HS-27A (cell line): ENCODE data around the gene RNF10.
"Not testable (repeated sequence)": the region's sequence is repeated elsewhere in the genome, so short reads cannot be mapped to it uniquely, and the experiment has no call there.

Source experiments
- DNase-seq: peaks from one replicate; pipeline ENCODE4 v3.0.0-alpha.2; 2012; ENCODE audit warnings: low read depth, missing footprints

The RNF10 gene

DNA sequence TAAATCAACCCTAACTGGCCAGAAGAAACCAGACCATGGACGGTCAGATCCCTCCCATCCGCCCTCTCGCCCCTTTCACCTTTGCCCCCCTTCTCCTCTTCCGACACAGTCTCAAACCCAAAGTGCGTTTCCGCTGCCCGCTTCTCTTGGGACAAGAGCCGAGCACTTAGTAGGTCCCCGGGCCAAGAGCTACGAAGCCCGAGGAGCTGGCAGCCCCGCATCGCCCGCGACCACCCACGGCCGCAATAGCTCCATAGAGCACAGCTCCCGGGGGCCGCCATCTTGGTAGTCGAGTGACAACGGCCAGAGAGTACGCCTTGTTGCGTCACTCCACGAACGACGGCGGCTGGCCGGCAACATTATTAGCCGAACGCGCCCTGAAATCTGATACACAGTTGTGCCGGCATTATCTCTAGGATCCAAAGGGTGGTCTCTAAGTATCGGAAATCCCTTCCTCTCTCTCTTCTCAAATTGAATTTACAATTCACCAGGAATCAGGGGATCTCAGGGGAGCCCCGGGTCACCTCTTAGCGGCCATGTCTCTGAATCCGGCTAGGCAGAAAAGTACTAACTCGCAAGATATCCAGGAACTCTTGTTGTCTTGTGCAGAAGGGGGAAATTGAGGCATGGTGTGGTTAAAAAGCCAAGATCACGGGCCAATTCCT lies 5.2 kb upstream of the RNF10 start, which contains the start of gene COQ5:
TSS of gene COQ5 (minus strand) at position 298 of the 665 bp plus-strand sequence. CDS start at position 281, 17 bp downstream.
- peak; percentile 51 for DNase-seq

DNA sequence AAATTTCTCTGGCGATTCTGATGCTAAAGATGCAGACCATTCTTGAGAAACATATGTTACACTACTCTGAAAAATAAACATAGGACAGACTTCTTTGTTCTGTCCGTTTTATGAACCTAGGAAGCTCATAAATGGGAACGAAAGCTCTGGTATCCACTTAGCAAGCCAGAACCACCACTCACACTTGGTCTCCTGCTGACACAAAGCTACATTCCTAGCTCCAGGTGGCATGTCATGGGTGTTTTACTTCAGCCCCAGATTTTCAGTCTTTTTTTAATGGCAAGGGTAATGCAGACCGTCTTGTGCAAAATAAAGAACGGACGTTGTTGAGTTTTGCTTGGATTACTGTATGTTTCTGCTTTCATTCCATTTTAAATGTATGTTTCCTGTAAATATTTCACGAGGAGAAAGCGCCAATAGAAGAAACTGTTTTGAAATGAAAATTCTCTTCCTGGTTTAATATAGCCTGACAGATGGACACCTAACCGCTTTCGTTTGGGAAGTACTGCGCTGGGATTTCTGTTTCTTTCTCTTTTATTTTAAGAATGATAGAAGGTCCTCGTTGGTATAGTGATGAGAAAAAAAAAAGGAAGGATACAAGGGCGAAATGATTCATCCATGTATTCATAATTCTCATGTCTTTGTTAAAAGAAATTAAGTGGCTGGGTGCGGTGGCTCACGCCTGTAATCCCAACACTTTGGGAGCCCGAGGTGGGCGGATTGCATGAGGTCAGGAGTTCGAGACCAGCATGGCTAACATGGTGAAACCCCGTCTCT lies 4.3 kb upstream of the RNF10 start:
- DNase-seq = no peak

DNA sequence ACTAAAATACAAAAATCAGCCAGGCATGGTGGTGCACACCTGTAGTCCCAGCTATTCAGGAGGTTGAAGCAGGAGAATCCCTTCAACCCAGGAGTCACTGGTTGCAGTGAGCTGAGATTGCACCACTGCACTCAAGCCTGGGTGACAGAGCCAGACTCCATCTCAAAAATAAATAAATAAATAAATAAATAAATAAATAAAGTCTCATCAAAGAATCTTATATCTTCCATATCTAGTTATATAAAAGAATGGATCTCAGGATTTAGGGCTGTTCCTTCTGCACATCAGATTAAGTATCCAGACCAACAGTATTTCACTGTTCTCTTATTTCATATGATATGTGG lies 3.8 kb upstream of the RNF10 start:
- not testable (repeated sequence) for DNase-seq

DNA sequence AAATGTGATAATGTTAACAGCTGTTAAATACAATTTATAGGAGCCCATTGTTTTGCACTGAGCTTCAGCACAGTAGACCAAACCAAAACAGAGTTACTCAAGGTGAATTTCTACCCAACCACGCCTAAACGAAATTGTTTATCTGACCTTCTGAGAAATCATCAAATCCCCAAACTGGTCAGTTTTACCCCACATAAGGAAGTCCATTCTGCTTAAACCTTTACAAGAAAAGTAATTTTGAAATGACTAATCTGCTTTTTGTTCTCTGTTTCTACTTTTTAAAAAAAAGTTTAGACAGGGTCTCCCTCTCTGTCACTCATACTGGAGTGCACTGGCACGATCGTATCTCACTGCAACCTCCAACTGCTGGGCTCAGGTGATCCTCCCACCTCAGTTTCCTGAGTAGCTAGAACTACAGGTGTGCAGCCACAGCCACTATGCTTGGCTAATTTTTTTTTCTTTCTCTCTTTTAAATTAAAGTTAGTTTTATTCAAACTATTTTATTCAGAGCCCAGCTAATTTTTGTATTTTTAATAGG lies 1.4 kb upstream of the RNF10 start:
- no peak for DNase-seq

DNA sequence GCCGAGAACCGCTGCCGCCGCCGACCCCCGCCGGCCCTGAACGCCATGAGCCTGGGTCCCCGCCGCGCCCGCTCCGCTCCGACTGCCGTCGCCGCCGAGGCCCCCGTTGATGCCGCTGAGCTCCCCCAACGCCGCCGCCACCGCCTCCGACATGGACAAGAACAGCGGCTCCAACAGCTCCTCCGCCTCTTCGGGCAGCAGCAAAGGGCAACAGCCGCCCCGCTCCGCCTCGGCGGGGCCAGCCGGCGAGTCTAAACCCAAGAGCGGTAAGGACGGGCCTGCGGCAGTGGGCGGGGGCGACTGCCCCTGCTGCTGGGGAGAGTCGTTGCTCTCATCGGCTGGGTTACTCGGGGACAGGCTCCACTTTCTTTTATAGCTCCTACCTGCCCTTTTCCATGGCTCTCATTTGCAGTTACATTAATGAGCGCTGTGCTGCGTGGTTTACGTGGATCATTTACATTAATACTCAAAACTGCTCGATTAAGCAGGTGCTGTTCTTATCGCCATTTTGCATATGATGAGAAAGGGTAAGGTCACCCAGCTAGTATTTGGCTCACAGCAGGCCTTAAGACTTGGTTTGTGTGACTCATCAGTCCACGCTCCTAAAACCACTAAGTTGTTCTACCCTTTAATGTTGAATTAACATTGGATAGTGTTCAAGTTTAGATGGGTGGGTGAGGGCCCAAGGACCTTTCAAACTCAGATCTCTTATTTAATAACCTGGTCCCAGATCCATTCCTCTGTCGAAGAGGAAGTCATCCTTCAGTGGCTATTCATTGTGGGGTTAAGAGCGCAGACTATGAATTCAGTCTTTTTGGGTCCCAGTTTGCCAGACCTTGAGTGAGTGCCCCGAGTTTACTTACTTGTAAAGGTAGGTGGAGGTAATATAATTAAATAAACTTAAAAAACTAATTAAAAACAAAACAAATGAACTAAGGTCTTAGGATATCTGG lies 823 bp downstream of the RNF10 start:
- DNase-seq = peak; percentile 63

DNA sequence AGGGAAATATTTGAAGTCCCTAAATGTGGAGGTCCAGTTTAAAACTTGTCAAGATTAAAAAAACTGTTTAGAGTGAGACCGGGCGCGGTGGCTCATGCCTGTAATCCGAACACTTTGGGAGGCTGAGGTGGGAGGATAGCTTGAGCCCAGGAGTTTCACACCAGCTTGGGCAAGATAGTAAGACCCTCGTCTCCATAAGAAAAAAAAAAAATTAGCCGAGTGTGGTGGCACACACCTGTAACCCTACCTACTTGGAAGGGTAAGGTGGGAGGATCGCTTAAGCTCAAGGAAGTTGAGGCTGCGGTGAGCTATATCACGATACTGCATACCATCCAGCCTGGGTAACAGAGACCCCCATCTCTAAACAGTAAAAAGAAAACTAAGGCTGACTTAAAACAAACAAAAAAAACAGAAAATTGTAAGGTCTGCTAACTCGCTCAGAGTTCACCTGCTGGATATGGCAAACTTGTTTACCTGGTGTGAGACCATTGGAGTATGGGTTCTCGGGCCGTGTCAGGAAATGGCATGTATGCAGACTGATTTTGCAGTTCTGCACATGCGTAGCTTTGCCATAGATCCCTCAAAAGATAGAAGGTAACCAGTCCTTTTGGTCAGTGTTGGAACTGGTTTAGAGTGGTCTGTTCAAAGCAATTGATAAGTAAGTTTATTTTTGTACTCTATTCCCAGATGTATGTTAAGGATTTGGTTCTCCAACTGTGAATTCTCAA lies 2.1 kb downstream of the RNF10 start:
- no peak for DNase-seq

DNA sequence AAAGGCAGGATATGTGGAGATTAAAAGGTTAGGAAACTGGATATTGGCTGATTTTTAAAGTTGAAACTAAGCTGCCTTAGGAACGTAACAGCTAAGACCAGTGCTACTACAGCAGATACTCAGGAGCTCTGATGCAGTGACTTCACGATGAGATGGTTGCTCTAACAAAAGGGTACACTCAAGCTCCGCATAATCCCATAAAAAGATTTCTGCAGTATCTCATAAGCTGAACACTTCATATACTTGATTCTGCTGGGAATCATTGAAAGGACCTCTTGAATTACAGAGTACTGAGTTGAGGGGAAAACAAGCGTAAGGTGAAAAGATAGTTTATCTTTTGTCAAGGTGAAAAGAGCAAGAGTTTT lies 3.7 kb downstream of the RNF10 start:
- no peak for DNase-seq

DNA sequence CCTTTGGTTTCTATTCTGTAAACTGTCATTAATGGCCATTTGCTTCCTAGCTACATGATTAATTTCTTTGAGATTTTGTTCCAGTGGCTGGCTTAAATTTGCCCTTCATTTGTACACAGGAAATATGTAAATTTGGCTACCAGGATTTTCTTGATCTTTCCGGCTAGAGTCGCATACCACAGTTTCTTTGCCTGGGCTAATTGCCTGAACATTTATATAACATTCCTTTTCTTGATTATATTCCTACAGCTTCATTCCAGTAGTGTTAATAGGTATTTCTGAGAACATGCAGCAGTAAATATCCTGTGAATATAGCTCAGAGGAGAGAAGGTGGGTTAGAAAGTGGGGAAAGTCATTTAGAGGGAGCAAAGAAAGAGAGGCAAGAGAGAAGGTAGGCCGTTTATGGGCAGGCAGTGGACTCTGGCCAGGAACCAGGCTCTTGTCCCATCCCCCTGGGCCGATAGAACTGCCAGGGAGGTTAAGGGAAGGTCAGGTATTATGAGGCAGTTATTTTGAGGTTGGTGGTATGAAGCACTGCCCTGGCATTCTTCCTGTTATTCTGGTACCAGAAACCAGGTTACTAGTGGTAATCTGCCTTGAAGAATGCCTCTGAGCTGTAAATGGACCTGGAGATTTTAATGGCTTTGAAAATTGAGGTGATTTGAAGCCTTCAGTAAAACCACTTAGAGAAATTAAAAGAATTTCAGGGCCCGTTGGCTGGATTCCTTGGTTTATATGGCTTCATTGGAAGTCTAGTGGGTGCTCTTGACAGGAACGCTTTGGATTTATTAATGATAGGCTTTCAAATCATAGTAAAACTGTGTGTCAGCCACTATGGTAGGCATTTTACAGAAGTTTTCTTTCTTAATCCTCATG lies 4.4 kb downstream of the RNF10 start:
- no peak for DNase-seq

DNA sequence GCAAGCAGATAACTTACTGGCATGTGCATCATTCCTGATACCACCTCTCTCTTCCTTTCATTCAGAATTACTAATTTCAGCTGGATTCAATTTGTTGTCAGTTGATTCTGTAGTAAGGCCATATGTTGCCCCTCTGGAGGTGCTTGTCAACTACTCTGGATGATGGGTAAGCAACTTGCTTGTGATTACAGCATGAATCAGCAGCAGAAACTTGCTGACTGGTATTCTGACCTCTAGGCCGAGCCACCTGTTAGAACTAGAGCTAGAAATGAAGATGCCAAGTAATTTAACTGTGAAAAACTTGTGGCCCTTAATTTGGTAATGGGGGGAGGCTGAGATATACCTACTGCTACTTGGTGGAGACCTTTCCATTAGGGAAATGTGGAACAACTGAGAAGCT lies 5.1 kb downstream of the RNF10 start:
- DNase-seq = no peak

DNA sequence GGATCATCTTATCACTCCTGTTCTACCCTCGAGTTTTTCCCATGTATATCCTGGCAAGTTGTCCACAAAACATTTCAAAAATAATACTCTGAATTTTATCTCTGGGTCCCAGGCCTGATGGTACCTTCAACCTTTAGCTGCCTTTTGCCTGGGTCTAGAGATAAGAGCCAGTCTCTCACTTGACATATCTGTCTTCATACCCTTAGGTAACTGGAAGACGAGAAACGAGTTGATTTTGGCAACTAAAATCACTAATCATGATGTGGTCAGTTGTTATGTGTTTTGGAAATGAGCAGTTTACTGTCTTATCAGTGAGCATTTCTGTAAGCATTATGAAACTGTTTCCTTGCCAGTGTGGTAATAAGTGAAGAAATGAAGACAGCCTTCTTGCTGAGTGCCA lies 6.3 kb downstream of the RNF10 start:
- no peak for DNase-seq

DNA sequence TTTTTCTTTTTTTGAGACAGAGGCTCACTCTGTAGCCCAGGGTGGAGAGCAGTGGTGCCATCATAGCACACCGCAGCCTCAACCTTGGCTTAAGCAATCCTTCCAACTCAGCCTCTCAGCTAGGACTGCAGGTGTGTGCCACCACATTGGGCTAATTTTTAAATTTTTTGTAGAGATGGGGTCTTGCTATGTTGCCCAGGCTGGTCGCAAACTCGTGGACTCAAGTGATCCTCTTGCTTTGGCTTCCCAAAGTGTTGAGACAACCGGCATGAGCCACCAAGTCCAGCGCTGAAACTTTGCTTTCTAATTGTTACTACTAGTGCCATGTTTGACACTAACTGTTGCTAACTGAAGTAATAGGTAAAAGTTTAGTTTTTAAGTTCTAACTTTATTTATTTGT lies 8.0 kb downstream of the RNF10 start:
- no peak for DNase-seq

DNA sequence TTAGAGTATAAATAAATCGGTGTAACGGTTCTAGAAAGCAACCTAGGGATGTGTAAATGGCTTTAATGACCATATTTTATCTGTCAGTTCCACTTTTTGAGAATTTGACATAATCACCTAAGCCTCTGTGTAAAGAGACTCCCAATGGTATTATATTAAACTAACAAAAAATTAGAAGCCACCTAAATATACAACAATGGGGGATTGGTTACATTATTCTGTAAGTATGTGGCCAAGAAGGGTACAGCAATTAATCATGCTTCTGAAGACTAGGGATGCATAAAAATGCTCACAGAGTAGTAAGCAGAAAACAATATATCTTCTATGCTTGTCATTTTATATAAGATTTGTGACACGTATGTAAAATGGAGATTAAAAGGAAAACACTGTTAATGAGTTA lies 10.5 kb downstream of the RNF10 start:
- no peak for DNase-seq

DNA sequence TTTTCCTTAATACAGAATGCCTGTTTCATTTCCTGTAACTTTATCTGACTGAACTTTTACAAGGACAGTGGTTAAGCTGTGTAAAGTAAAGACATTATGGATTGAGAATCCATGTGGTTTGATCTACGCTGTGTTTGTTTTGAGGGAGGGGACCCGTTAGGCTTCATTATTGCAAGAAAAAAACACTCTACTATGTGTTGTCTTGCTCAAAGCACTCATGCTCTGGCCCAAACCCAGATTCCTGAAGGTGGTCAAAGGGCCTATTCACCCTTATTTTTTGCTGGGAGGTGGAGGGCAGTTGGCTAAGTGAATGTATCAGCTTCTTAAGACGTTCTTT lies 11.9 kb downstream of the RNF10 start:
- DNase-seq = no peak

DNA sequence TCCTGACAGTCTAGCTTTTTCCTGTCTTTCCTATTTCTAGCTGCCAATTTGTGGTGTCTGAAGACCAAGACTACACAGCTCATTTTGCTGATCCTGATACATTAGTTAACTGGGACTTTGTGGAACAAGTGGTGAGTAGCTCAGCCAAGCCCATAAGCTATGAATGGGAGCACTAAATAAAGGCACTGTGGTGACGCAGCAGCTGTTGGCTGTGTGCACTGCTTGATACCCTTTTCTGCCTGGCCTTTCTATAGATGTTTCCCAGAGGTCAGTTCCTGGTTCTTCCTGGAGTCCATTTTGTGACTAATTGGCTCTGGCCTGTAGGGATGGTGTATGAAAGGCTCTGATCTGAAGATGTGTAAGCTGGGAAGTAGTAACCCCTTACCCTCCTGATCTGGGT lies 20.5 kb downstream of the RNF10 start:
- DNase-seq = no peak

DNA sequence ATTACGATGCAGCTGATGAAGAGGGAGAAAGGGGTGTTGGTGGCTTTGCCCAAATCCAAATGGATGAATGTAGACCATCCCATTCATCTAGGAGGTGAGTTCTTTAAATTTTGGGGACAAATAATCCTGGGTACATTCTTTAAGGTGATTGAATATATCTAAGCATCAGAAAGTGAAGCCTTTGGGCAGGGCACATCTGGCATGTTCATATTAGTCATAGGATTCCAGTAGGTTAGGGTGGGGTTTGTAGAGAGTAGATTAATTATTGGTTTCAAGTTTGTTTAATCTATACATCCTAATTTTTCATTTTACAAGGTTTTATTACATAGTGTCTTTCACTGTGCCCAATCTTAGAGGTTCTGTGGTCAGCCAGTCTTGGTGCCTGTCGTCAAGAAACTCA lies 23.4 kb downstream of the RNF10 start:
- no peak for DNase-seq

DNA sequence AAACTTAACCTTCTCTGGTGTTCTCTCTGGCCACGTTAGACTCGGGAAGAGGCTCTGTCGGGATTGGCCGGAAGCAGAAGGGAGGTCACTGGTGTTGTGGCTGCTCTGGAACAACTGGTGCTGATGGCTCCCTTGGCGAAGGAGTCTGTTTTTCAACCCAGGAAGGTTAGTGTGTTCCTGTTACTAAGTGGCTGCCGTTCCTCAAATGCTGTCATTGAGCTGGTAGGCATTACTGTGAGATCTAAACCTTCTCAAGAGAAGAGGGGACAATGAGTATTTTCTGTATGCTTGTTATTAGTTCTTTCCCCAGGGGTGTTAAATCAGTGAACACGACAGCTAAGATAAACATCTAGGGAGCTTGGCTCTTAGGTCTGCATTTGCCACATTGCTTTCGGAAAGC lies 28.8 kb downstream of the RNF10 start:
- no peak for DNase-seq

DNA sequence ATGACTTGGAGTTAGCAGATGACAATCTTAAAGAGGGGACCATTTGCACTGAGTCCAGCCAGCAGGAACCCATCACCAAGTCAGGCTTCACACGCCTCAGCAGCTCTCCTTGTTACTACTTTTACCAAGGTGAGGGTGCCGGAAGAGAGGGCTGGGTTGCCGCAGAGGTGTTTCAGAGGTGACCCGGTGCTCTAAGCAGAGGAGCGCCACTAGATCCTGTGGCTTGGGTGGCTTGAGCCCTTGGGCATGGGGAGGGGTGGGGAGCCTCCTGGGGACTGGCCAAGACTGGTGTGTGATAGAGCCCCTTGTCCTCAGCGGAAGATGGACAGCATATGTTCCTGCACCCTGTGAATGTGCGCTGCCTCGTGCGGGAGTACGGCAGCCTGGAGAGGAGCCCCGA lies 29.3 kb downstream of the RNF10 start:
- DNase-seq = no peak

DNA sequence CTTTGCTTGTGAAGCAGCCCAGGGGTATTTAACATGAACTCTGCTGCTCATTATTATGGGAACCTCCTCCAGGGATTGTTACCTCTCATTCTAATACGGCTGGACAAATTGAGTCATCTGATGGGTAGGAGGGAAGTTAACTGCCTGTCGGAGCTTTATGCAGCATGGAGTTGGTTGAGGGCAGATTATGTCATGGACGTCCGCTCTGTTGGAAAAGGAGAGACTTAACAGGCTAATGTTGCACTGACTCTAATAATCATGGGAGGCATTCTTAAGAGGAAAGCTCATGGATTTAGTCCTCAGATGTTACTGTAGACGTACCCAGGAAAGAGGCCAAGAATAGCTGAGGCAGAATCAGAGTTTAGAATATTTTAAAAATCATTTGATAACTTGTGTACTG lies 37.1 kb downstream of the RNF10 start:
- no peak for DNase-seq

DNA sequence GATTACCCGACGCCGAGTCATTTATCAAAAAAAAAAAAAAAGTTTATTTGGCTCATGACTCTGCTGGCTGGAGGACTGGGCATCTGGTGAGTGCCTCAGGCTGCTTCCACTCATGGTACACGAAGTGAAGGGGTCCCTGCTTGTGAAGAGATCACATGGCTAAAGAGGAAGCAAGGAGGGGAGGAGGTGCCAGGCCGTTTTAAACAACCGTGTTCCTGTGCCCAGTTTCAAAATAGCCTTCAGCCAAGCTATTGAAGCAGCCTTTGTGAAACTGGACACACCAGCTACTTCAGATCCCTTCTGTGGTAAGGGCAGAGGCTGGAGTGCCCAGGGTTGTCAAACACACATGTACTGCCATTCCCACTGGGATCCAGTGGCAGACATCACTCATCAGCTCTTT lies 39.4 kb downstream of the RNF10 start:
- DNase-seq = no peak

DNA sequence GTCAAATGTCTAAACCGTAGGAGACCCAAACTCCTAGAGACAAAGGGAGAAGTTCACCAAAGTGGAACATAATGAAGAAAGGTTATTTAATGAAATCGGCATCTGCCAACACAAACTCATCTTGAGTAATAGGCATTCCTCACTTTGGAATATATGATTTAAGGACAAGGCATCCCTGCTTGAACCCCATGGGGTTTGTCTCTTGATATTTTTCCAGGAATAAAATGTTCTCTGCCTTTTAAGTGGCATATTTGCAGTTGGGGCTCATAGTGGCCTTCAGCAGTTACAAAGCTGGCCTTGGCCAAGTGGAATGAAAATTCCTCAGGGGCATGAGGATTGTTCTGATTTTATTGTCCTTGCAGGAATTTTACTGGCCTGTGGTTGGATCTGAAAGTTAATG lies 40.0 kb downstream of the RNF10 start:
- no peak for DNase-seq

DNA sequence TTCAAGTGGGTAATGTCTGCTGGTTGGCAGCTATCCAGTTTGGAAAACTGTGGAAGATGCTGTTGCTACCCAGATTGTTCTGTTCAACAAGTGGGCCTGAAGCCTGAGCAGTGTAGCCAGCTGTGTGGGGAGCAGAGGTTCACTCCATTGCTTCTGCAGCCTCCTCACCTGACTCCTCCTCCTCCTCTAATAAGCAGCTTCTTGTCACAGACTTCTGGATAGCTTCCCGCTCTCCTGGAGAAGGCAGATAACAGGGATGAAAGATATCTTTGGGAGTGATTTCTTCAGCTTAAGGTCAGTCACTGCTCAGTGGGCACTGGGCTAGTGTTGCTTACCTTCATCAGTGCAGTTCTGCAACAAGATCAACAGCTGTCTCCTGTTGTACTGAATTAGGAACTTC lies 45.0 kb downstream of the RNF10 start:
- DNase-seq = no peak
